CD14-positive monocyte (primary cell): ENCODE data around the gene PKNOX2. TPM values are rescaled to one million over a fixed set of nuclear protein-coding genes. Genes with fewer than 3 reads are reported as not detected.

Experiments
- DNase-seq, 3 donors: peaks; one replicate each; pipeline ENCODE4 v3.0.0-alpha.2; 2011 to 2022
- H2AFZ ChIP-seq: 2 replicates; pipeline ENCODE4 v1.6.0; 2012; ENCODE audit warnings: mild to moderate bottlenecking, low read depth, low read length, inconsistent platforms; ENCODE audit not compliant: insufficient read depth, poor library complexity, severe bottlenecking
- H3K27ac ChIP-seq, 2 donors: 1 replicate in 1 of 2; 2 replicates in 1 of 2; pipeline ENCODE4 v1.5.1; 2012 to 2013; ENCODE audit warnings: low read length in 2 of 2, control low read depth in 1 of 2, inconsistent platforms in 1 of 2, low read depth in 1 of 2, mild to moderate bottlenecking in 1 of 2
- H3K27me3 ChIP-seq, 2 donors: one replicate each; pipeline versions ENCODE4 v1.6.0 to v1.6.1; 2011 to 2013; ENCODE audit warnings: low read length in 2 of 2; ENCODE audit not compliant: control insufficient read depth in 2 of 2, insufficient read depth in 2 of 2
- H3K36me3 ChIP-seq, 2 donors: replicated peaks in 1 of 2; 1 replicate in 1 of 2; 2 replicates in 1 of 2; pipeline versions ENCODE4 v1.5.1 to v1.6.1; 2012 to 2013; ENCODE audit warnings: low read length in 2 of 2, control low read depth in 1 of 2, inconsistent platforms in 1 of 2, mild to moderate bottlenecking in 1 of 2; ENCODE audit not compliant: insufficient read depth in 2 of 2, control insufficient read depth in 1 of 2
- H3K4me1 ChIP-seq, 2 donors: 1 replicate in 1 of 2; 2 replicates in 1 of 2; pipeline versions ENCODE4 v1.5.1 to v1.6.1; 2012 to 2013; ENCODE audit warnings: low read length in 2 of 2, control low read depth in 1 of 2, inconsistent platforms in 1 of 2, mild to moderate bottlenecking in 1 of 2, moderate library complexity in 1 of 2; ENCODE audit not compliant: insufficient read depth in 2 of 2, control insufficient read depth in 1 of 2
- H3K4me2 ChIP-seq: replicated peaks from 2 replicates; pipeline ENCODE3; 2012; ENCODE audit warnings: low read length, moderate library complexity, mild to moderate bottlenecking; ENCODE audit not compliant: poor library complexity, severe bottlenecking; ENCODE audit errors: extremely low read depth
- H3K4me3 ChIP-seq, 3 experiments: fragments of 200-600 bp in 1 of 3; sonication (generic) in 1 of 3; replicated peaks in 1 of 3; 1 replicate in 2 of 3; 2 replicates in 1 of 3; pipeline ENCODE4 v1.5.1; 2011 to 2013; ENCODE audit warnings: low read length in 3 of 3, mild to moderate bottlenecking in 3 of 3, control low read depth in 2 of 3, low read depth in 2 of 3, inconsistent platforms in 1 of 3, moderate library complexity in 1 of 3
- H3K79me2 ChIP-seq: 2 replicates; pipeline ENCODE4 v1.6.0; 2012; ENCODE audit warnings: mild to moderate bottlenecking, control low read depth, inconsistent platforms, low read length, moderate library complexity; ENCODE audit not compliant: insufficient read depth
- H3K9ac ChIP-seq: 2 replicates; pipeline ENCODE4 v1.6.0; 2017; ENCODE audit warnings: low read length, mild to moderate bottlenecking; ENCODE audit not compliant: insufficient read depth, poor library complexity, severe bottlenecking
- H3K9me3 ChIP-seq, 2 donors: replicated peaks in 1 of 2; 1 replicate in 1 of 2; 2 replicates in 1 of 2; pipeline versions ENCODE4 v1.5.1 to v1.6.1; 2012 to 2013; ENCODE audit warnings: low read length in 2 of 2, control low read depth in 1 of 2; ENCODE audit not compliant: control insufficient read depth in 1 of 2, insufficient read depth in 1 of 2
- H4K20me1 ChIP-seq: 2 replicates; pipeline ENCODE4 v1.6.0; 2012; ENCODE audit warnings: mild to moderate bottlenecking, low read length, control low read depth, moderate library complexity; ENCODE audit not compliant: insufficient read depth
- H3K27ac Mint-ChIP-seq, 7 donors: one replicate each; pipeline ENCODE4 v1.8.0; 2020; ENCODE audit warnings: mild to moderate bottlenecking in 7 of 7, mixed read lengths in 7 of 7, moderate library complexity in 6 of 7, inconsistent platforms in 2 of 7
- H3K27me3 Mint-ChIP-seq, 3 donors: one replicate each; pipeline ENCODE4 v1.8.0; 2021 to 2022; ENCODE audit warnings: low read depth in 3 of 3, mild to moderate bottlenecking in 3 of 3, mixed read lengths in 3 of 3, moderate library complexity in 3 of 3, inconsistent platforms in 1 of 3
- H3K36me3 Mint-ChIP-seq, 2 donors: one replicate each; pipeline ENCODE4 v1.8.0; 2020; ENCODE audit warnings: mixed read lengths in 2 of 2, inconsistent platforms in 1 of 2, mild to moderate bottlenecking in 1 of 2
- H3K4me1 Mint-ChIP-seq: one replicate; pipeline ENCODE4 v1.8.0; 2020; ENCODE audit warnings: mild to moderate bottlenecking, mixed read lengths
- H3K4me3 Mint-ChIP-seq, 2 donors: one replicate each; pipeline ENCODE4 v1.8.0; 2020; ENCODE audit warnings: mild to moderate bottlenecking in 2 of 2, mixed read lengths in 2 of 2, moderate library complexity in 1 of 2
- H3K9me3 Mint-ChIP-seq, 7 donors: one replicate each; pipeline ENCODE4 v1.8.0; 2020 to 2022; ENCODE audit warnings: mixed read lengths in 7 of 7, mild to moderate bottlenecking in 6 of 7, moderate library complexity in 6 of 7, inconsistent platforms in 2 of 7
- CTCF ChIP-seq: fragments of 200-600 bp; IDR thresholded peaks from one replicate; pipeline ENCODE4 v1.8.0; 2022; ENCODE audit warnings: antibody characterized with exemption, mild to moderate bottlenecking
- WGBS: methylation state at CpG from one replicate; pipeline ENCODE4 v1.1.5; 2013; ENCODE audit warnings: missing lambda C conversion rate; ENCODE audit not compliant: insufficient coverage; 5-methylcytosine and 5-hydroxymethylcytosine counted together
- intact Hi-C, 2 donors: fragments of 100-400 bp; cut with micrococcal nuclease; formaldehyde crosslinking; loops; one replicate each; pipeline versions ENCODE4 v1.15.0 to v1.15.1; 2023
- polyA plus RNA-seq, 3 donors: library from polyadenylated mRNA; depleted of rRNA in 1 of 3; unstranded in 2 of 3; stranded (reverse) in 1 of 3; fragments of 300-500 nt in 2 of 3; fragments of >200 nt in 1 of 3; fragmentation: Illumina TruSeq in 2 of 3; gene quantifications; 1 replicate in 2 of 3; 2 replicates in 1 of 3; pipeline ENCODE4 v1.2.3, GENCODE V29; 2012 to 2021

Gene PKNOX2
- polyA plus RNA-seq, 3 donors: not detected

- Histone ChIP-seq H3K36me3 (no peaks in the 10 kb centered on the region), H3K4me3 (no peak overlapping the region), H3K9ac (no peak overlapping the region), H3K4me1 (peaks cover 0 to 5% of the 10 kb centered on the region in 2 donors), H3K4me2 (no peak overlapping the region), H4K20me1 (no peaks in the 10 kb centered on the region), H3K27me3 (no peaks in the 10 kb centered on the region), H3K9me3 (no peaks in the 10 kb centered on the region), H3K79me2 (no peaks in the 10 kb centered on the region), H3K27ac (no peak overlapping the region), H2AFZ (no peak overlapping the region)
- intact Hi-C loops: no loop called here
- H3K4me3 Mint-ChIP-seq: no peak overlapping the region
- H3K27ac Mint-ChIP-seq: no peak overlapping the region
- DNase-seq: no peak
- H3K4me1 Mint-ChIP-seq: peaks cover 5% of the 10 kb centered on the region
- peaks cover 0 to 2% (median 0%) of the 10 kb centered on the region in 7 donors for H3K9me3 Mint-ChIP-seq
- peaks cover 3 to 14% (median 8%) of the 10 kb centered on the region in 3 donors for H3K27me3 Mint-ChIP-seq
- no peak for TF ChIP-seq CTCF
- no peaks in the 10 kb centered on the region for H3K36me3 Mint-ChIP-seq
- 100% methylated on average over 2 of the region's 2 CpGs for WGBS
Observed at GRCh38 chr11:125449565-125449964, 285.0 kb downstream of the PKNOX2 start.

- H3K36me3 ChIP-seq: no peaks in the 10 kb centered on the region
- no peak overlapping the region for H3K4me2 ChIP-seq
- no peaks in the 10 kb centered on the region for H3K9me3 ChIP-seq
- intact Hi-C loops: no loop called here
- Mint-ChIP-seq H3K27me3 (peaks cover 1 to 7% (median 2%) of the 10 kb centered on the region in 3 donors), H3K4me3 (no peak overlapping the region), H3K9me3 (no peaks in the 10 kb centered on the region), H3K36me3 (no peaks in the 10 kb centered on the region), H3K4me1 (peaks cover 13% of the 10 kb centered on the region), H3K27ac (no peak overlapping the region)
- H4K20me1 ChIP-seq: no peaks in the 10 kb centered on the region
- no peak overlapping the region for H3K9ac ChIP-seq
- no peak for TF ChIP-seq CTCF
- no peak overlapping the region for H3K4me3 ChIP-seq
- DNase-seq: peak; percentile 7 to 70 (median 14)
- H3K27ac ChIP-seq: no peak overlapping the region
- H3K79me2 ChIP-seq: no peaks in the 10 kb centered on the region
- H3K27me3 ChIP-seq: no peaks in the 10 kb centered on the region
- peak overlapping the region; percentile 33 for H2AFZ ChIP-seq
- H3K4me1 ChIP-seq: peaks cover 0 to 5% of the 10 kb centered on the region in 2 donors
- WGBS: under 1% methylated on average over 7 of the region's 10 CpGs
Observed at GRCh38 chr11:125451400-125452124, 287.0 kb downstream of the PKNOX2 start.
